ENCODE measurements around the gene ASNSD1.

DNA sequence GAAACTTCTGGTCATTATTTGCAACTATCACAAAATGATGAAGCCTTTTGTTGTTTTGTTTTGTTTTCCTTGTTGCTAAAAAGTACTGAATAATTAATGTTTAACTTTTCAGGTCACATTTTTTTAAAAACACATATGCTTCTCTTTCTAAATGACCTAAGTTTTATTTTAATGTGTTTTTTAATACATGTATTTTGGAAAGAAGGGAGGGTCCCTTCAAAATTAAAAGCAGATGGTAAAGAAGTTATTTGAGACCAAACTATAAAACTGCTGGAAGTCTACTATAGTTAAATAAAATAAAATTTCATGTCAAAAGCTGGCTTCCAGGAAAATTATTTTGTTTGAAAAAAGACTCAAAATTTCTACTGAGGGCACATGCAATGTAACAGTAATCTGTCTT lies 39.5 kb upstream of the ASNSD1 start:
- TF ChIP-seq RXRA (CRISPR knock-in tag; IDR thresholded peaks at IDR 0.05) (no peak), POLR2AphosphoS5 (IDR thresholded peaks at IDR 0.05; ENCODE audit: low read depth, low read length) (no peak), ZNF260 (CRISPR knock-in tag; IDR thresholded peaks at IDR 0.05; ENCODE audit: borderline replicate concordance, low read depth) (no peak)

Measured in HepG2 (cell line).